MM.1S (cell line): ENCODE measurements around the gene TTC22.

Source experiments
- DNase-seq: peaks from one replicate; pipeline ENCODE4 v3.0.0-alpha.2; 2015
- H2AFZ ChIP-seq: fragments of 300-600 bp; sonication (generic); 2 replicates; pipeline ENCODE4 v1.6.0; 2016; ENCODE audit warnings: antibody characterized with exemption, low read length
- H3F3A ChIP-seq: fragments of 300-600 bp; sonication (generic); 2 replicates; pipeline ENCODE4 v1.6.1; 2016; ENCODE audit warnings: mild to moderate bottlenecking, antibody characterized with exemption, low read length, moderate library complexity, mixed read lengths; ENCODE audit not compliant: insufficient read depth
- H3K27ac ChIP-seq: fragments of 300-600 bp; sonication (generic); 2 replicates; pipeline ENCODE4 v1.5.1; 2016; ENCODE audit warnings: mild to moderate bottlenecking, low read length
- H3K27me3 ChIP-seq: fragments of 300-600 bp; sonication (generic); replicated peaks from 2 replicates; pipeline ENCODE4 v1.6.0; 2016; ENCODE audit warnings: low read length; ENCODE audit not compliant: insufficient read depth
- H3K36me3 ChIP-seq: fragments of 300-600 bp; sonication (generic); replicated peaks from 2 replicates; pipeline ENCODE4 v1.6.1; 2016; ENCODE audit warnings: mild to moderate bottlenecking, low read length, mixed read lengths; ENCODE audit not compliant: insufficient read depth
- H3K4me1 ChIP-seq: fragments of 300-600 bp; sonication (generic); 2 replicates; pipeline ENCODE4 v1.6.1; 2016; ENCODE audit warnings: low read length, mixed read lengths
- H3K4me2 ChIP-seq: fragments of 300-600 bp; sonication (generic); 2 replicates; pipeline ENCODE4 v1.6.0; 2016; ENCODE audit warnings: low read depth, low read length
- H3K4me3 ChIP-seq: fragments of 300-600 bp; sonication (generic); 2 replicates; pipeline ENCODE4 v1.5.1; 2016; ENCODE audit warnings: low read length, mixed read lengths
- H3K79me2 ChIP-seq: fragments of 300-600 bp; sonication (generic); 2 replicates; pipeline ENCODE4 v1.6.1; 2016; ENCODE audit warnings: mixed run types, low read length, mixed read lengths
- H3K9ac ChIP-seq: fragments of 300-600 bp; sonication (generic); 2 replicates; pipeline ENCODE4 v1.6.1; 2016; ENCODE audit warnings: low read length, mixed read lengths
- H3K9me2 ChIP-seq: fragments of 300-600 bp; sonication (generic); replicated peaks from 2 replicates; pipeline ENCODE4 v1.6.1; 2016; ENCODE audit warnings: mild to moderate bottlenecking, low read length, mixed read lengths; ENCODE audit not compliant: insufficient read depth
- H3K9me3 ChIP-seq: fragments of 300-600 bp; sonication (generic); replicated peaks from 2 replicates; pipeline ENCODE4 v1.6.1; 2016; ENCODE audit warnings: mild to moderate bottlenecking, low read length, mixed read lengths; ENCODE audit not compliant: insufficient read depth
- H4K20me1 ChIP-seq: fragments of 300-600 bp; sonication (generic); 2 replicates; pipeline ENCODE4 v1.6.1; 2016; ENCODE audit warnings: mild to moderate bottlenecking, low read length, moderate library complexity, mixed read lengths; ENCODE audit not compliant: insufficient read depth
- EZH2 ChIP-seq: fragments of 300-600 bp; sonication (generic); optimal IDR thresholded peaks from 2 replicates; pipeline ENCODE3; 2017; ENCODE audit warnings: low read depth, mild to moderate bottlenecking, antibody characterized with exemption, low read length, mixed read lengths
- EZH2phosphoT487 ChIP-seq: fragments of 300-600 bp; sonication (generic); IDR thresholded peaks from 2 replicates; pipeline ENCODE4 v1.6.1; 2018; ENCODE audit warnings: antibody characterized with exemption, low read length
- TF ChIP-seq, protein P1 (sequence below): fragments of 300-600 bp; sonication (generic); IDR thresholded peaks from 2 replicates; pipeline ENCODE4 v1.5.1; 2016; ENCODE audit warnings: antibody characterized with exemption, low read length, mixed read lengths

Gene TTC22

DNA sequence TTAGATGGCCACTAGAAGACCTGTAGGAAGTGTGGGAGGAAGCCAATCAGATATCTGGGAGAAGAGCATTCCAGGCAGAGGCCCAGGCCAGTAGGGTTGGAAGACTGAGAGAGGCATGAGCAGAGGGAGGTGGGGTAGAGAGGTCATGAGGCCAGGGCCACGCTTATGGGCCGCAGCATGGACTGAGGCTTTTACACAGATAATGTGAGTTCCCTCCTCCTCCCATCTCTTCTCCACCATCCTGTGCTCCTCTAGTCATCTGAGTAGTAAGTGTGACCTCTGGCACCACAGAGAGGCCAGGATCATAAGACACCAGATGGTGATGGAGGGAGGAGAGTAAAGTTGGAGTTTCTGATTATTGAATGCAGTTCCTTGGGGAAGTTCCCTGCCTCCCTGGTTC is 17.1 kb downstream of the TTC22 start:
- H3K79me2 ChIP-seq, result no peaks in the 10 kb centered on the region
- no peak for TF ChIP-seq EZH2
- TF ChIP-seq, protein P1, sequence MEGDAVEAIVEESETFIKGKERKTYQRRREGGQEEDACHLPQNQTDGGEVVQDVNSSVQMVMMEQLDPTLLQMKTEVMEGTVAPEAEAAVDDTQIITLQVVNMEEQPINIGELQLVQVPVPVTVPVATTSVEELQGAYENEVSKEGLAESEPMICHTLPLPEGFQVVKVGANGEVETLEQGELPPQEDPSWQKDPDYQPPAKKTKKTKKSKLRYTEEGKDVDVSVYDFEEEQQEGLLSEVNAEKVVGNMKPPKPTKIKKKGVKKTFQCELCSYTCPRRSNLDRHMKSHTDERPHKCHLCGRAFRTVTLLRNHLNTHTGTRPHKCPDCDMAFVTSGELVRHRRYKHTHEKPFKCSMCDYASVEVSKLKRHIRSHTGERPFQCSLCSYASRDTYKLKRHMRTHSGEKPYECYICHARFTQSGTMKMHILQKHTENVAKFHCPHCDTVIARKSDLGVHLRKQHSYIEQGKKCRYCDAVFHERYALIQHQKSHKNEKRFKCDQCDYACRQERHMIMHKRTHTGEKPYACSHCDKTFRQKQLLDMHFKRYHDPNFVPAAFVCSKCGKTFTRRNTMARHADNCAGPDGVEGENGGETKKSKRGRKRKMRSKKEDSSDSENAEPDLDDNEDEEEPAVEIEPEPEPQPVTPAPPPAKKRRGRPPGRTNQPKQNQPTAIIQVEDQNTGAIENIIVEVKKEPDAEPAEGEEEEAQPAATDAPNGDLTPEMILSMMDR, result no peak
- H3K27me3 ChIP-seq, result no peaks in the 10 kb centered on the region

DNA sequence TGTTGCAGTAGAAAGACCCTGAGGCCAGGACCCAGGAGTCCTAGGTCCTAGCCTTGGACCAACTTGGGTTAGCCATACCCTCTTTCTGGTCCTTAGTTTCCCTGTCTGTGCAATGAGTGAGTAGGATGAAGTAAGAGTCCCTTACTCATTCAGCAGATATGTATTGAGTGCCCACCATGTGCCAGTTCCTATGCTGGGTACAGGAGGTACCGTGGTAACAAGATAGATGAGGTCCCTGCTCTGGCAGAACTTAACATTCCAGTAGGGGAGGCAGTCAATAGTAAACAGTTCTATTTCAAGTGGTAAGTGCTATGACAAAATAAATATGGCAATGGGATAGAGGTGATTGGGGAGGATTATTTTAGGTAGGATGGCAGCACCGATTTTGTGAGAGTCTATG is 18.5 kb downstream of the TTC22 start:
- Histone ChIP-seq H3F3A (no peaks in the 10 kb centered on the region), H3K4me2 (no peak overlapping the region), H3K36me3 (no peaks in the 10 kb centered on the region), H2AFZ (no peak overlapping the region), H3K27ac (no peak overlapping the region), H4K20me1 (no peaks in the 10 kb centered on the region), H3K9me3 (no peaks in the 10 kb centered on the region), H3K27me3 (no peaks in the 10 kb centered on the region), H3K79me2 (no peaks in the 10 kb centered on the region), H3K4me3 (no peak overlapping the region), H3K9me2 (no peaks in the 10 kb centered on the region), H3K9ac (no peak overlapping the region), H3K4me1 (no peaks in the 10 kb centered on the region)
- no peak for DNase-seq
- TF ChIP-seq EZH2phosphoT487, result no peak
- TF ChIP-seq, protein P1, result no peak
- TF ChIP-seq EZH2, result no peak

More for the DNA sequence above, 17.1 kb downstream of the TTC22 start:
- Histone ChIP-seq H3K36me3 (no peaks in the 10 kb centered on the region), H3K4me3 (no peak overlapping the region), H4K20me1 (no peaks in the 10 kb centered on the region), H3K4me1 (no peaks in the 10 kb centered on the region), H3K9me3 (no peaks in the 10 kb centered on the region), H3K27ac (no peak overlapping the region), H3F3A (no peaks in the 10 kb centered on the region), H3K9ac (no peak overlapping the region), H3K4me2 (no peak overlapping the region), H2AFZ (no peak overlapping the region), H3K9me2 (no peaks in the 10 kb centered on the region)
- no peak for DNase-seq

DNA sequence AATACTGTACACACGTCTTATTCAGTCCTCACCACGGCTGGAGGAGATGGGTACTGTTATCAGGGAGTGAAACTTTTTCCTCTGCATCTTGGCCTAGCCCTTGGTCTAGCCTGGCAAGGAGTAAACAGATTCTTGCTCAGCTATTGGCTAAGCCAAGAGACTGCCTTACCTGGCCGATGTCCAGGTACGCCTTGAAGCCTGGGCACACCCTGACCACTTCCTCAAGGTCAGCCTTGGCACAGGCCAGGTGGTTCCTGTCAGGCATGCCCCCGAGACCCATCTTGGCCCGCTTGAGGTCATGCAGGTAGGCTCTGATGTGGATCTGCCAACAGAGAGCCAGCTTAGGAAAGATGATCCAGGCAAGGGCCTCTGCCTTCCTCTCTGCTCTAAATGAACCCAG is 19.0 kb downstream of the TTC22 start:
- no peak overlapping the region for H2AFZ ChIP-seq
- no peak for DNase-seq

More for the DNA sequence above, 19.0 kb downstream of the TTC22 start:
- Histone ChIP-seq H3K4me2 (no peak overlapping the region), H4K20me1 (no peaks in the 10 kb centered on the region), H3K4me1 (no peaks in the 10 kb centered on the region), H3F3A (no peaks in the 10 kb centered on the region), H3K4me3 (no peak overlapping the region), H3K27ac (no peak overlapping the region), H3K9me3 (no peaks in the 10 kb centered on the region), H3K36me3 (no peaks in the 10 kb centered on the region), H3K9ac (no peak overlapping the region), H3K9me2 (no peaks in the 10 kb centered on the region), H3K79me2 (no peaks in the 10 kb centered on the region), H3K27me3 (no peaks in the 10 kb centered on the region)
- TF ChIP-seq, protein P1, result no peak
- no peak for TF ChIP-seq EZH2phosphoT487
- no peak for TF ChIP-seq EZH2
